ENCODE measurements around the gene KLK15. TPM values are rescaled to one million over a fixed set of nuclear protein-coding genes. Genes with fewer than 3 reads are reported as not detected.

Gene KLK15
- polyA plus RNA-seq, 1 donor from 2014 or later = not detected

DNA sequence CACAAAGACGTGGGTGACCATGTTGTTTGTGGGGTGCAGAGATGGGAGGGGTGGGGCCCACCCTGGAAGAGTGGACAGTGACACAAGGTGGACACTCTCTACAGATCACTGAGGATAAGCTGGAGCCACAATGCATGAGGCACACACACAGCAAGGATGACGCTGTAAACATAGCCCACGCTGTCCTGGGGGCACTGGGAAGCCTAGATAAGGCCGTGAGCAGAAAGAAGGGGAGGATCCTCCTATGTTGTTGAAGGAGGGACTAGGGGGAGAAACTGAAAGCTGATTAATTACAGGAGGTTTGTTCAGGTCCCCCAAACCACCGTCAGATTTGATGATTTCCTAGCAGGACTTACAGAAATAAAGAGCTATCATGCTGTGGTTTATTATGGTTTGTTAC, 45.5 kb upstream of the KLK15 start:
- Histone ChIP-seq H2AFZ (ENCODE audit: low read depth, low read length) (no peak overlapping the region), H3K27ac (ENCODE audit: low read length) (no peak overlapping the region), H3K9me2 (ENCODE audit: insufficient read depth, low read length) (no peaks in the 10 kb centered on the region), H3F3A (ENCODE audit: insufficient read depth, low read length, poor library complexity, severe bottlenecking) (no peaks in the 10 kb centered on the region), H4K20me1 (ENCODE audit: insufficient read depth) (no peaks in the 10 kb centered on the region), H3K27me3 (ENCODE audit: insufficient read depth, low read depth, low read length) (no peaks in the 10 kb centered on the region), H3K9me3 (ENCODE audit: low read length) (no peaks in the 10 kb centered on the region), H3K79me2 (replicated peaks; ENCODE audit: insufficient read depth, low read length) (no peaks in the 10 kb centered on the region), H3K36me3 (ENCODE audit: insufficient read depth, low read length) (no peaks in the 10 kb centered on the region), H3K4me3 (ENCODE audit: low read length) (no peak overlapping the region), H3K4me2 (ENCODE audit: low read length) (no peak overlapping the region), H3K9ac (ENCODE audit: low read length) (no peak overlapping the region)
- TF ChIP-seq RAD21 (conservative IDR thresholded peaks at IDR 0.05) (no peak), TAF1 (IDR thresholded peaks at IDR 0.05; ENCODE audit: low read depth) (no peak), REST (IDR thresholded peaks at IDR 0.05; ENCODE audit: borderline replicate concordance) (no peak)

DNA sequence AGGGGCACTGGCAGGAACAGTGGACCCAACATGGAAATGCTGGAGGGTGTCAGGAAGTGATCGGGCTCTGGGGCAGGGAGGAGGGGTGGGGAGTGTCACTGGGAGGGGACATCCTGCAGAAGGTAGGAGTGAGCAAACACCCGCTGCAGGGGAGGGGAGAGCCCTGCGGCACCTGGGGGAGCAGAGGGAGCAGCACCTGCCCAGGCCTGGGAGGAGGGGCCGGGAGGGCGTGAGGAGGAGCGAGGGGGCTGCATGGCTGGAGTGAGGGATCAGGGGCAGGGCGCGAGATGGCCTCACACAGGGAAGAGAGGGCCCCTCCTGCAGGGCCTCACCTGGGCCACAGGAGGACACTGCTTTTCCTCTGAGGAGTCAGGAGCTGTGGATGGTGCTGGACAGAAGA, 44.0 kb upstream of the KLK15 start:
- H3K79me2 ChIP-seq (replicated peaks; ENCODE audit: insufficient read depth, low read length) = no peaks in the 10 kb centered on the region
- TF ChIP-seq RAD21 (conservative IDR thresholded peaks at IDR 0.05) = no peak
- TF ChIP-seq MXI1 (conservative IDR thresholded peaks at IDR 0.05; ENCODE audit: poor library complexity, severe bottlenecking) = no peak
- TF ChIP-seq EP300 (conservative IDR thresholded peaks at IDR 0.05; ENCODE audit: poor library complexity, severe bottlenecking) = no peak
- TF ChIP-seq REST (IDR thresholded peaks at IDR 0.05; ENCODE audit: borderline replicate concordance) = no peak
- no peak for TF ChIP-seq POLR2AphosphoS5 (IDR thresholded peaks at IDR 0.05)
- H2AFZ ChIP-seq (ENCODE audit: low read depth, low read length) = no peak overlapping the region
- H3K36me3 ChIP-seq (ENCODE audit: insufficient read depth, low read length) = no peaks in the 10 kb centered on the region
- no peaks in the 10 kb centered on the region for H3K9me3 ChIP-seq (ENCODE audit: low read length)
- H3K9me2 ChIP-seq (ENCODE audit: insufficient read depth, low read length) = no peaks in the 10 kb centered on the region
- H3F3A ChIP-seq (ENCODE audit: insufficient read depth, low read length, poor library complexity, severe bottlenecking) = no peaks in the 10 kb centered on the region
- no peak overlapping the region for H3K4me2 ChIP-seq (ENCODE audit: low read length)
- no peak overlapping the region for H3K9ac ChIP-seq (ENCODE audit: low read length)
- H3K27ac ChIP-seq (ENCODE audit: low read length) = no peak overlapping the region
- H3K4me3 ChIP-seq (ENCODE audit: low read length) = no peak overlapping the region
- H4K20me1 ChIP-seq (ENCODE audit: insufficient read depth) = no peaks in the 10 kb centered on the region
- H3K27me3 ChIP-seq (ENCODE audit: insufficient read depth, low read depth, low read length) = no peaks in the 10 kb centered on the region

GRCh38 chr19:50876456-50876855, 43.1 kb upstream of the KLK15 start:
- Histone ChIP-seq H4K20me1 (ENCODE audit: insufficient read depth) (no peaks in the 10 kb centered on the region), H3K36me3 (ENCODE audit: insufficient read depth, low read length) (no peaks in the 10 kb centered on the region), H3K9me3 (ENCODE audit: low read length) (no peaks in the 10 kb centered on the region), H3K9ac (ENCODE audit: low read length) (no peak overlapping the region), H3K27me3 (ENCODE audit: insufficient read depth, low read depth, low read length) (no peaks in the 10 kb centered on the region), H3K79me2 (replicated peaks; ENCODE audit: insufficient read depth, low read length) (no peaks in the 10 kb centered on the region), H3K4me2 (ENCODE audit: low read length) (no peak overlapping the region), H2AFZ (ENCODE audit: low read depth, low read length) (no peak overlapping the region), H3K27ac (ENCODE audit: low read length) (no peak overlapping the region), H3K4me3 (ENCODE audit: low read length) (no peak overlapping the region), H3K9me2 (ENCODE audit: insufficient read depth, low read length) (no peaks in the 10 kb centered on the region), H3F3A (ENCODE audit: insufficient read depth, low read length, poor library complexity, severe bottlenecking) (no peaks in the 10 kb centered on the region)
- TF ChIP-seq MXI1 (conservative IDR thresholded peaks at IDR 0.05; ENCODE audit: poor library complexity, severe bottlenecking) = no peak
- no peak for TF ChIP-seq SMC3 (conservative IDR thresholded peaks at IDR 0.05; ENCODE audit: poor library complexity)
- TF ChIP-seq EP300 (conservative IDR thresholded peaks at IDR 0.05; ENCODE audit: poor library complexity, severe bottlenecking) = no peak
- TF ChIP-seq POLR2AphosphoS5 (IDR thresholded peaks at IDR 0.05) = no peak
- no peak for TF ChIP-seq EZH2 (IDR thresholded peaks at IDR 0.05; ENCODE audit: borderline replicate concordance, insufficient read depth, low read length, poor library complexity, severe bottlenecking)
- TF ChIP-seq RAD21 (conservative IDR thresholded peaks at IDR 0.05) = no peak
- TF ChIP-seq, protein P1, sequence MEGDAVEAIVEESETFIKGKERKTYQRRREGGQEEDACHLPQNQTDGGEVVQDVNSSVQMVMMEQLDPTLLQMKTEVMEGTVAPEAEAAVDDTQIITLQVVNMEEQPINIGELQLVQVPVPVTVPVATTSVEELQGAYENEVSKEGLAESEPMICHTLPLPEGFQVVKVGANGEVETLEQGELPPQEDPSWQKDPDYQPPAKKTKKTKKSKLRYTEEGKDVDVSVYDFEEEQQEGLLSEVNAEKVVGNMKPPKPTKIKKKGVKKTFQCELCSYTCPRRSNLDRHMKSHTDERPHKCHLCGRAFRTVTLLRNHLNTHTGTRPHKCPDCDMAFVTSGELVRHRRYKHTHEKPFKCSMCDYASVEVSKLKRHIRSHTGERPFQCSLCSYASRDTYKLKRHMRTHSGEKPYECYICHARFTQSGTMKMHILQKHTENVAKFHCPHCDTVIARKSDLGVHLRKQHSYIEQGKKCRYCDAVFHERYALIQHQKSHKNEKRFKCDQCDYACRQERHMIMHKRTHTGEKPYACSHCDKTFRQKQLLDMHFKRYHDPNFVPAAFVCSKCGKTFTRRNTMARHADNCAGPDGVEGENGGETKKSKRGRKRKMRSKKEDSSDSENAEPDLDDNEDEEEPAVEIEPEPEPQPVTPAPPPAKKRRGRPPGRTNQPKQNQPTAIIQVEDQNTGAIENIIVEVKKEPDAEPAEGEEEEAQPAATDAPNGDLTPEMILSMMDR (IDR thresholded peaks at IDR 0.05; ENCODE audit: poor library complexity, severe bottlenecking) = no peak
- TF ChIP-seq REST (IDR thresholded peaks at IDR 0.05; ENCODE audit: borderline replicate concordance) = no peak
- no peak for TF ChIP-seq TAF1 (IDR thresholded peaks at IDR 0.05; ENCODE audit: low read depth)

Data from neural cell (in vitro differentiated cells).